ENCODE data around the gene CDH6. TPM values are rescaled to one million over a fixed set of nuclear protein-coding genes. Genes with fewer than 3 reads are reported as not detected.

The CDH6 gene
- total and polyA plus RNA-seq, 2 of the 13 experiments (the other 11 are each of a cell fraction or from before 2014, with no cell fraction given) = not detected

GRCh38 chr5:31231177-31231838 lies 37.8 kb downstream of the CDH6 start:
- ChIA-PET CTCF (ENCODE audit: low intra/inter-chr PET ratio, low total read pairs) (no interaction called here), POLR2A (no interaction called here)
- H3K79me2 ChIP-seq (ENCODE audit: insufficient read depth, low read length) = no peaks in the 10 kb centered on the region
- H3K36me3 ChIP-seq (replicated peaks in 1 of 2; ENCODE audit: control insufficient read depth in 1 of 2, insufficient read depth in 2 of 2, low read length in 2 of 2) = no peaks in the 10 kb centered on the region
- BruUV-seq (replicated peaks) = no TSS peak
- FAIRE-seq (no peak), DNase-seq (ENCODE audit: low spot score) (no peak), ATAC-seq (no peak)
- in situ Hi-C loops (cut with HindIII; ENCODE audit: extremely low pct_ligation_motif_present, low pct_unique_long_range_greater_than_20kb) (loop anchor here (25.0 kb wide), 1 partner anchor 1194 kb away; no protein-coding TSS in a partner anchor), intact Hi-C loops (cut with micrococcal nuclease; ENCODE audit: unreplicated experiment) (no loop called here)
- H3K9ac ChIP-seq (ENCODE audit: insufficient read depth, low read depth, low read length) = no peak overlapping the region
- no peak for TF ChIP-seq PHF8 (CRISPR knock-in tag; IDR thresholded peaks at IDR 0.05)
- no peak for TF ChIP-seq ZUFSP (CRISPR knock-in tag; IDR thresholded peaks at IDR 0.05; ENCODE audit: borderline replicate concordance)
- TF ChIP-seq ZMYM4 (CRISPR knock-in tag; IDR thresholded peaks at IDR 0.05) = no peak
- no peak for TF ChIP-seq RARA (CRISPR knock-in tag; IDR thresholded peaks at IDR 0.05)
- TF ChIP-seq TCF7 (IDR thresholded peaks at IDR 0.05; ENCODE audit: low read depth) = no peak
- no peak overlapping the region for H2AFZ ChIP-seq (ENCODE audit: low read length)
- no peaks in the 10 kb centered on the region for H4K20me1 ChIP-seq (ENCODE audit: insufficient read depth, low read length)
- H3K4me1 ChIP-seq (ENCODE audit: insufficient read depth, low read length) = no peaks in the 10 kb centered on the region
- no peaks in the 10 kb centered on the region for H3K9me3 ChIP-seq (ENCODE audit: low read length)
- H3K27ac ChIP-seq (ENCODE audit: extremely low read length, insufficient read depth, low read length) = no peak overlapping the region
- no peak overlapping the region for H3K4me3 ChIP-seq (replicated peaks in 1 of 3; ENCODE audit: insufficient read depth in 1 of 3, low read depth in 2 of 3, low read length in 3 of 3)
- 6% methylated on average over 6 of the region's 6 CpGs for WGBS (ENCODE audit: low lambda C conversion rate)
- H3K4me2 ChIP-seq (ENCODE audit: low read depth, low read length) = no peak overlapping the region
- H3K27me3 ChIP-seq (ENCODE audit: control insufficient read depth in 1 of 2, insufficient read depth in 2 of 2, low read length in 2 of 2) = no peaks in the 10 kb centered on the region

- Histone ChIP-seq H2AFZ (ENCODE audit: low read length) (no peak overlapping the region), H3K36me3 (replicated peaks in 1 of 2; ENCODE audit: control insufficient read depth in 1 of 2, insufficient read depth in 2 of 2, low read length in 2 of 2) (no peaks in the 10 kb centered on the region), H3K4me1 (ENCODE audit: insufficient read depth, low read length) (no peaks in the 10 kb centered on the region), H3K4me2 (ENCODE audit: low read depth, low read length) (no peak overlapping the region), H3K9me3 (ENCODE audit: low read length) (no peaks in the 10 kb centered on the region), H4K20me1 (ENCODE audit: insufficient read depth, low read length) (no peaks in the 10 kb centered on the region), H3K4me3 (replicated peaks in 1 of 3; ENCODE audit: insufficient read depth in 1 of 3, low read depth in 2 of 3, low read length in 3 of 3) (no peak overlapping the region), H3K27ac (ENCODE audit: extremely low read length, insufficient read depth, low read length) (no peak overlapping the region), H3K79me2 (ENCODE audit: insufficient read depth, low read length) (no peaks in the 10 kb centered on the region), H3K9ac (ENCODE audit: insufficient read depth, low read depth, low read length) (no peak overlapping the region), H3K27me3 (ENCODE audit: control insufficient read depth in 1 of 2, insufficient read depth in 2 of 2, low read length in 2 of 2) (no peaks in the 10 kb centered on the region)
- TF ChIP-seq, protein P1, sequence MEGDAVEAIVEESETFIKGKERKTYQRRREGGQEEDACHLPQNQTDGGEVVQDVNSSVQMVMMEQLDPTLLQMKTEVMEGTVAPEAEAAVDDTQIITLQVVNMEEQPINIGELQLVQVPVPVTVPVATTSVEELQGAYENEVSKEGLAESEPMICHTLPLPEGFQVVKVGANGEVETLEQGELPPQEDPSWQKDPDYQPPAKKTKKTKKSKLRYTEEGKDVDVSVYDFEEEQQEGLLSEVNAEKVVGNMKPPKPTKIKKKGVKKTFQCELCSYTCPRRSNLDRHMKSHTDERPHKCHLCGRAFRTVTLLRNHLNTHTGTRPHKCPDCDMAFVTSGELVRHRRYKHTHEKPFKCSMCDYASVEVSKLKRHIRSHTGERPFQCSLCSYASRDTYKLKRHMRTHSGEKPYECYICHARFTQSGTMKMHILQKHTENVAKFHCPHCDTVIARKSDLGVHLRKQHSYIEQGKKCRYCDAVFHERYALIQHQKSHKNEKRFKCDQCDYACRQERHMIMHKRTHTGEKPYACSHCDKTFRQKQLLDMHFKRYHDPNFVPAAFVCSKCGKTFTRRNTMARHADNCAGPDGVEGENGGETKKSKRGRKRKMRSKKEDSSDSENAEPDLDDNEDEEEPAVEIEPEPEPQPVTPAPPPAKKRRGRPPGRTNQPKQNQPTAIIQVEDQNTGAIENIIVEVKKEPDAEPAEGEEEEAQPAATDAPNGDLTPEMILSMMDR (CRISPR knock-in tag; IDR thresholded peaks at IDR 0.05) = peak; percentile 76
- TF ChIP-seq RAD21 (CRISPR knock-in tag; IDR thresholded peaks at IDR 0.05) = peak; percentile 57; the same call in 1 of the 2 replicates
- TF ChIP-seq NONO (IDR thresholded peaks at IDR 0.05) = no peak
- no peak for TF ChIP-seq NONO (CRISPR knock-in tag; conservative IDR thresholded peaks at IDR 0.05)
- peak; percentile 68 for TF ChIP-seq SMC3 (IDR thresholded peaks at IDR 0.05; ENCODE audit: low read length)
- TF ChIP-seq STAG1 (CRISPR knock-in tag; IDR thresholded peaks at IDR 0.05) = peak; percentile 83
- TF ChIP-seq JDP2 (CRISPR knock-in tag; IDR thresholded peaks at IDR 0.05; ENCODE audit: borderline replicate concordance) = no peak
- ATAC-seq (peak; percentile 94), FAIRE-seq (peak; percentile 79), DNase-seq (ENCODE audit: low spot score) (peak; percentile 48)
- ChIA-PET CTCF (ENCODE audit: low intra/inter-chr PET ratio, low total read pairs) (interaction anchor here (1.4 to 1.8 kb wide), 2 partner anchors 831 to 1192 kb away, joined by 6 to 8 read pairs; no protein-coding TSS in a partner anchor), POLR2A (no interaction called here)
- intact Hi-C loops (cut with micrococcal nuclease; ENCODE audit: unreplicated experiment) (loop anchor here (1.0 kb wide), 3 partner anchors 727 to 1188 kb away; no protein-coding TSS in a partner anchor), in situ Hi-C loops (cut with HindIII; ENCODE audit: extremely low pct_ligation_motif_present, low pct_unique_long_range_greater_than_20kb) (loop anchor here (25.0 kb wide), 1 partner anchor 1195 kb away; no protein-coding TSS in a partner anchor)
- BruUV-seq (replicated peaks) = no TSS peak
- 1% methylated on average over 4 of the region's 4 CpGs for WGBS (ENCODE audit: low lambda C conversion rate)
These were observed 38.9 kb downstream of the CDH6 start for GRCh38 chr5:31232273-31232888.
